Neural cell (in vitro differentiated cells): ENCODE results near the gene PDE6A.

Source experiments
- POLR2AphosphoS5 ChIP-seq: IDR thresholded peaks from 2 replicates; pipeline ENCODE4 v1.6.1; 2012
- RAD21 ChIP-seq: fragments of 450-650 bp; conservative IDR thresholded peaks from 2 replicates; pipeline ENCODE4 v1.6.1; 2014; ENCODE audit warnings: antibody characterized with exemption, mild to moderate bottlenecking, moderate library complexity
- TAF1 ChIP-seq: IDR thresholded peaks from 2 replicates; pipeline ENCODE4 v1.6.1; 2012; ENCODE audit warnings: low read depth
- TF ChIP-seq, protein P1 (sequence below): fragments of 450-650 bp; IDR thresholded peaks from 2 replicates; pipeline ENCODE4 v1.5.1; 2014; ENCODE audit warnings: antibody characterized with exemption, mild to moderate bottlenecking, moderate library complexity; ENCODE audit not compliant: poor library complexity, severe bottlenecking

DNA sequence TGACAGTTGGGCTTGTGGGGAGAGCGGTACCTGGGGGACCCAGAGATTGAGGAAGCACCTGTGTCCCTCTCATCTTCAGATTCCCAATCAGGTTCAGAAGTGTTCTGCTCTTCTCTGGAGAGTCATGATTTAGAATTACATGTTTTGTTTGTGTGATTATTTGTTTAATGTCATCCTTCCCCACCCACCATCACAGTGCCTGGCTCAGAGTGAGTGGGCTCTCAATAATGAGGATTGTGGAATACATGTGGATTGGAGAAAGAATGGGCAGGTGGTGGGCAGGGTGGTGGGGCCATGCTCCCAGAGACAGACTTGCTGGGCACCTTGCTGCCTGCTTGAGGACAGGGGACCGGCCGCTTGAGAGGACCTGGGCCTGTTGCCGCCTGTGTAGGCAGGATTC lies 126.5 kb downstream of the PDE6A start:
- TF ChIP-seq, protein P1, sequence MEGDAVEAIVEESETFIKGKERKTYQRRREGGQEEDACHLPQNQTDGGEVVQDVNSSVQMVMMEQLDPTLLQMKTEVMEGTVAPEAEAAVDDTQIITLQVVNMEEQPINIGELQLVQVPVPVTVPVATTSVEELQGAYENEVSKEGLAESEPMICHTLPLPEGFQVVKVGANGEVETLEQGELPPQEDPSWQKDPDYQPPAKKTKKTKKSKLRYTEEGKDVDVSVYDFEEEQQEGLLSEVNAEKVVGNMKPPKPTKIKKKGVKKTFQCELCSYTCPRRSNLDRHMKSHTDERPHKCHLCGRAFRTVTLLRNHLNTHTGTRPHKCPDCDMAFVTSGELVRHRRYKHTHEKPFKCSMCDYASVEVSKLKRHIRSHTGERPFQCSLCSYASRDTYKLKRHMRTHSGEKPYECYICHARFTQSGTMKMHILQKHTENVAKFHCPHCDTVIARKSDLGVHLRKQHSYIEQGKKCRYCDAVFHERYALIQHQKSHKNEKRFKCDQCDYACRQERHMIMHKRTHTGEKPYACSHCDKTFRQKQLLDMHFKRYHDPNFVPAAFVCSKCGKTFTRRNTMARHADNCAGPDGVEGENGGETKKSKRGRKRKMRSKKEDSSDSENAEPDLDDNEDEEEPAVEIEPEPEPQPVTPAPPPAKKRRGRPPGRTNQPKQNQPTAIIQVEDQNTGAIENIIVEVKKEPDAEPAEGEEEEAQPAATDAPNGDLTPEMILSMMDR, result no peak
- TF ChIP-seq POLR2AphosphoS5 (no peak), RAD21 (no peak), TAF1 (no peak)
